Caki2 (cell line): ENCODE measurements around the gene POLR3K. TPM values are rescaled to one million over a fixed set of nuclear protein-coding genes. Genes with fewer than 3 reads are reported as not detected.
"Not testable (repeated sequence)": the region's sequence is repeated elsewhere in the genome, so short reads cannot be mapped to it uniquely, and the experiment has no call there.

Experiments
- DNase-seq: peaks from one replicate; pipeline ENCODE4 v3.0.0-alpha.2; 2015; ENCODE audit warnings: low read depth
- in situ Hi-C: cut with HindIII; loops from 2 replicates; pipeline ENCODE4 v1.10.0; 2016; ENCODE audit warnings: low sequenced_read_pairs, low pct_unique_long_range_greater_than_20kb, mixed read lengths
- total RNA-seq: library from RNA; depleted of rRNA; stranded (reverse); fragments of >200 nt; shearing (Covaris generic); gene quantifications from 2 replicates; pipeline ENCODE4 v1.2.3, GENCODE V29; 2014; ENCODE audit warnings: low replicate concordance

Gene POLR3K
- total RNA-seq, 1 experiment from 2014 or later: 32.3 TPM

GRCh38 chr16:56231-56927, 3.0 kb upstream of the POLR3K start:
- in situ Hi-C loops: no loop called here
- DNase-seq: no peak

- in situ Hi-C loops: no loop called here
- no peak for DNase-seq
Observed at GRCh38 chr16:55571-56136, 2.2 kb upstream of the POLR3K start.

GRCh38 chr16:54237-54581, 801 bp upstream of the POLR3K start:
- in situ Hi-C loops: no loop called here
- DNase-seq: no peak

- in situ Hi-C loops: no loop called here
- no peak for DNase-seq
Observed at GRCh38 chr16:50769-51591, 2.4 kb downstream of the POLR3K start.

GRCh38 chr16:47234-47633, 6.2 kb downstream of the POLR3K start:
- DNase-seq: no peak
- in situ Hi-C loops: no loop called here

- DNase-seq, in situ Hi-C loops: not testable (repeated sequence)
Observed at GRCh38 chr16:46510-46909, 6.9 kb downstream of the POLR3K start.

- in situ Hi-C loops: no loop called here
- DNase-seq: no peak
Observed at GRCh38 chr16:45454-45853, 8.0 kb downstream of the POLR3K start.

GRCh38 chr16:44655-45054, 8.8 kb downstream of the POLR3K start:
- in situ Hi-C loops: no loop called here
- no peak for DNase-seq

GRCh38 chr16:43294-43693, 10.1 kb downstream of the POLR3K start:
- no peak for DNase-seq
- in situ Hi-C loops: no loop called here

- no peak for DNase-seq
- in situ Hi-C loops: no loop called here
Observed at GRCh38 chr16:42691-43090, 10.7 kb downstream of the POLR3K start.

GRCh38 chr16:42069-42457, 11.3 kb downstream of the POLR3K start:
- DNase-seq: no peak

GRCh38 chr16:41439-42068, 11.9 kb downstream of the POLR3K start:
- DNase-seq: no peak
- in situ Hi-C loops: no loop called here

More at GRCh38 chr16:42069-42457, 11.3 kb downstream of the POLR3K start:
- in situ Hi-C loops: no loop called here

GRCh38 chr16:38941-39892, 14.2 kb downstream of the POLR3K start:
- in situ Hi-C loops: no loop called here
- peak; percentile 57 for DNase-seq

GRCh38 chr16:38206-38605, 15.2 kb downstream of the POLR3K start:
- not testable (repeated sequence) for DNase-seq

GRCh38 chr16:37511-37910, 15.9 kb downstream of the POLR3K start:
- in situ Hi-C loops: no loop called here
- no peak for DNase-seq

More at GRCh38 chr16:38206-38605, 15.2 kb downstream of the POLR3K start:
- in situ Hi-C loops: not testable (repeated sequence)

GRCh38 chr16:36336-36984, 16.9 kb downstream of the POLR3K start:
- no peak for DNase-seq
- in situ Hi-C loops: no loop called here

- DNase-seq: no peak
Observed at GRCh38 chr16:35678-36305, 17.6 kb downstream of the POLR3K start.

More at GRCh38 chr16:35678-36305, 17.6 kb downstream of the POLR3K start:
- in situ Hi-C loops: no loop called here
